EH (cell line): ENCODE data around the gene TBC1D5.
"Not testable (repeated sequence)": the region's sequence is repeated elsewhere in the genome, so short reads cannot be mapped to it uniquely, and the experiment has no call there.

Experiments used
- DNase-seq: peaks from one replicate; pipeline ENCODE4 v3.0.0-alpha.2; 2015; ENCODE audit warnings: low read depth

TBC1D5 gene

GRCh38 chr3:17356585-17356984, 385.8 kb downstream of the TBC1D5 start:
- DNase-seq = no peak

GRCh38 chr3:17355591-17355990, 386.8 kb downstream of the TBC1D5 start:
- peak; percentile 43 for DNase-seq

DNA sequence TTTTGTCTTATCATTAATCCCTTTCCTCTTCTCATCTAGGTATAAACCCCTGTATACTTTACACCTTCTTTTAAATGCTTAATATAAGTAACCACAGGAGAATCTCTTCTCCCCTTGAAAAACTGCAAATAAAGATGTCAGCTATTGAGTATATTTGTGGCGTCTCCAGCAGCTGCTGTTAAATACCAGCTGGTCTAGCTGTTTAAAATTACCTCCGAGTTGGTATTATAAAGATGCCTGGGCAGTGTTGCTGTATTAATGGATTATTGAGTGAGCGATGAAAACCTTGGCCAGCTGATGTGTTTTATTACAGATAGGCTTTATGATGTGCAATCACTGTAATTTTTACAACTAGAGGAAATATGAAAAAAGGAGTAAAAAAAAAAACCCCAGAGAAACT, 388.1 kb downstream of the TBC1D5 start:
- DNase-seq = no peak

- DNase-seq = no peak
These were observed 389.8 kb downstream of the TBC1D5 start for GRCh38 chr3:17352620-17353019.

DNA sequence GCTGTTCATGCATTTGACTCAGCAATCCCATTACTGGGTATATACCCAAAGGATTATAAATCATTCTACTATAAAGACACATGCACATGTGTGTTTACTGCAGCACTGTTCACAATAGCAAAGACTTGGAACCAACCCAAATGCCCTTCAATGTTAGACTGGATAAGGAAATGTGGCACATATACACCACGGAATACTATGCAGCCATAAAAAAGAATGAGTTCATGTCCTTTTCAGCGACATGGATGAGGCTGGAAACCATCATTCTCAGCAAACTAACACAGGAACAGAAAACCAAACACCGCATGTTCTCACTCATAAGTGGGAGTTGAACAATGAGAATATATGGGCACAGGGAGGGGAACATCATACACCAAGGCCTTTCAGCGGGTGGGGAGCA, 391.2 kb downstream of the TBC1D5 start:
- not testable (repeated sequence) for DNase-seq

GRCh38 chr3:17349093-17349492, 393.3 kb downstream of the TBC1D5 start:
- DNase-seq = no peak

DNA sequence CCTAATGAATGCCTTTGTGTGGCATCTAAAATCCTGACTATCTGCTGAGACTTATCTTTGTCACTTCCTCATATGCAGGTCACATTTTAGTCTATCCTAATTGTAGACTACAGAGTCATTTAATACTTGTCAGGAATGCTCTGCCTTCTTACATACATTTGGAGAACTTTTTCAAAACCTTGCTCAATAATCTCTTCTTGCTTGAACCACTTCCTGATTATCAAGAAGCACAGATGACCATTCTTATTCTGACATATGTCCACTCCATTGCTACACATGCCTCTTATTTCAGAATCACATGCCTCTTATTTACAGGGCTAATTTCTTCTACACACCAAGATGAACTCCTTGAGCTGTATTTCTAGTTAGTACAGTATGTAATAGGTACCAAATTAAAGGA, 400.3 kb downstream of the TBC1D5 start:
- DNase-seq = no peak

GRCh38 chr3:17340693-17341092, 401.7 kb downstream of the TBC1D5 start:
- DNase-seq = no peak

GRCh38 chr3:17340261-17340660, 402.2 kb downstream of the TBC1D5 start:
- no peak for DNase-seq

DNA sequence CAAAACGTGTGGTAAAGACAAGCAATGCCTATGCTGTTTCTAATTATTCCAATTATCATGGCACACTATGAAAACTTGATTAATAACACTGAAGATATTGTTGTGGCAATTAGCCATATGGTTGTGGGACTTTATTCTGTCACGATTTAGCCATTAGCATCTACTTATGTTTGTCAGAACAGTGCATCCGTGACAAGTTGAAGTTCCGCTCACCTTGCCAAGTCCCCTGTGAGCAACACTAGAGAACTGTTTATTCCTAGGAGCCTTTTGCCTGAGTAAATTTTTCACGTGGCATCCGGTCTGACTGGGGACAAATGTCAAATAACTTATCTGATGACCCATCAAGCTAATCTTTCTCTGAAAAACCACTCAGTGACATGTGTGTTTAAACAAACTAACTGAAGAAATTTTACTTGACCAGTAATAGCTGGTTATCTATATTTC, 403.3 kb downstream of the TBC1D5 start:
- DNase-seq = peak; percentile 3

- DNase-seq = peak; percentile 52
These were observed 406.1 kb downstream of the TBC1D5 start for GRCh38 chr3:17336291-17336690.

DNA sequence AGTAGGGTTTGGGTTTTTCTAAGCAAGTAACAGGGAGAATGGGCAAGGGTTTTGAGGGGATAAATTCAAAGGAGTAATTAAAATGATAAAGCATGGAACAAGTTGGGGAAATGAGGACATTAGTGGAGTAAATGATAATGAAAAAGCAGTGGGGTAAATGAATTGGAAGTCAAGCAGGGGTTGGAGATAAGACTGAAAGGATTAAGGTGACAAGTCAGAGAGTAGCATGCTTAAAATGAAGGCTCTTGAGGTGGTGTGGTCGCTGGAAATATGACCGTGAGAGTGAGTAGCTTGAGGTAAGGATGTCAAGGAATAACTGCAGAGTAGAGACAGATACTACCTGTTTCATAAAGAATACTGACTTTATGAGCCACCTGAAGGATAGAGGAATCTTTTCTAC, 408.5 kb downstream of the TBC1D5 start:
- no peak for DNase-seq

GRCh38 chr3:17333446-17333845, 409.0 kb downstream of the TBC1D5 start:
- DNase-seq = no peak

- no peak for DNase-seq
These were observed 411.8 kb downstream of the TBC1D5 start for GRCh38 chr3:17330660-17331059.

DNA sequence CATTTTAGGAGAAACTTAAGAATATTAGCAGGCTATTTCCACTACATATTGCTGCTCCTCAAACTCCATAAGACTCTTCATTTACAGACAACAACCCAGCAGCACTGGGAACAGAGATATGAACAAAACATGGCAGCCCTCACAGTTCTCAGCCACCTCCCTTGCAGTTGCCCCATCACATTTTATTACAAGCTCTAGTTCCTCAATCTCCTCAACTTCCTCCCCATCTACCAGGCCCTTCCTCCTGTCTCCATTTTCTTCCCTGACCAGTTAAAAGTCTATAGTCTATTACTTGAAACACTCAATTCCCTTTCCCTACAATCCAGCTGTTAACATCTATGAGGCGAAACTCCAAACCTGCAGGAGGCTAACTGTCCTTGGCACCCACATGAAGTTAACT, 412.5 kb downstream of the TBC1D5 start:
- no peak for DNase-seq

DNA sequence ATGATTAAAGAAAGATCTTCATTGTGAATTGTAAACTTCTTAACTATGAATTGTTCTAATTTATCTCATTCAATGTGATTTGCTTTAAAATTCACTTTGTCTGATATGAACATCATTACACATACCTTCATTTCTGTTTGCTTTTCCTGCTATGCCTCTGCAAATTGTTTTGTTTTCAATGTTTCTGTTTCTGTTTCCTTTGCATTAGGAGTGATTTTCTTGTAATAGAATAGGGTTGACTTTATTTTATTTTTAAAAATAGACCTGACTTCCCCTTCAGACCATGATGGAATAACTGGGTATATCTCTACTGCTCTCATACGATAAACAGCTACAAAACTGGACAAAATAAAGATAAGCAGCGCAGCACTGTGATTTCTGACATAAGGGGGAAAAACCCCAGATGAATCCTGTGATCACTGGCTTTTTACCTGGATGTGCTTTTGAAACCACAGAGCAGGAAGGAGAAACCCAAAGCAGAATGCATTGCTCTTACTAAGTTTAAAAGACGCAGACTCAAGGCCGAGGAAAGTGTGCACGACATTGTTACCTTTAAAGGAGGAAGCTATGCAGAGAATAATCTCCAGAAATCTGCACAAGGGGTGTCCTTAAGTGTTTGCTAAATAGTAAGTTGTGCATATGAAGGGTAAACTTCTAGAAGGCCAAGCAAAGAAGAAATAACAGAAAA, 420.2 kb downstream of the TBC1D5 start:
- DNase-seq = no peak

DNA sequence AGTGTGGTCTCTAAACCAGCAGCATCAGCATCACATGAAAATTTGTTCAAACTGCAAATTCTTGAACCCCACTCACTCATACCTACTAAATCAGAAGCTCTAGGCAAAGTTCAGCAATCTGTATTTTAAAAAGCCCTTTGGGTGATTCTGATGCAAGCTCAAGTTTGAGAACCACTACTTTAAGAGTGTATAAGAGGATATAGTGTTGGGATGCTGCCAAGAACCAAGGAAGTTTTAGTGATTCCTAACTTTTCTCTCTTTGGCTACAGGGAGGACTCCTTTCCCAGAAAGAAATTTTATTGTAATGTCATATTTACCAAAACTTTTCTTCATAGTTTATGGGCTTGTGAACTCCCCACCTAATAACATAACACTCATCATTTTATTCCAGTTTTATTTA, 422.2 kb downstream of the TBC1D5 start:
- DNase-seq = peak; percentile 47

- DNase-seq = no peak
These were observed 426.5 kb downstream of the TBC1D5 start for GRCh38 chr3:17315897-17316296.

- no peak for DNase-seq
These were observed 428.3 kb downstream of the TBC1D5 start for GRCh38 chr3:17314171-17314570.

DNA sequence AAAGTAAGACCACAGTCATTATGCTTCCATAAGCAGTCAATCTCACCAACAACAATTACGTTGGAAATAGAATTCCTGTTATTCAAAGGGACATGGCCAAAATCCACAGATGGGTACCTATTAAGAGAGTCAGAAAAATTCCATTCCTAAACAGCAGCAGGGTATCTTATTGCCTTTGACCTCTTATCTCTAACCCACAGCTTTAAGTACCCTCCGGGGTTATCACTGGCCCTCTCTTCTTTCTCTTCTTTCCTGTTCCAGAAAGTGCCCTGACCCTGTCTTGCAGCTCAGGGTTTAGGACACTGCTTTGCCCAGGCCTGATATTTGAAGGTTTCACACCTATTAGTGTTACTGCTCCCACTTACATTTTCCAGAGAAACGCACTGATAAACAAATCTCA, 428.7 kb downstream of the TBC1D5 start:
- DNase-seq = no peak

DNA sequence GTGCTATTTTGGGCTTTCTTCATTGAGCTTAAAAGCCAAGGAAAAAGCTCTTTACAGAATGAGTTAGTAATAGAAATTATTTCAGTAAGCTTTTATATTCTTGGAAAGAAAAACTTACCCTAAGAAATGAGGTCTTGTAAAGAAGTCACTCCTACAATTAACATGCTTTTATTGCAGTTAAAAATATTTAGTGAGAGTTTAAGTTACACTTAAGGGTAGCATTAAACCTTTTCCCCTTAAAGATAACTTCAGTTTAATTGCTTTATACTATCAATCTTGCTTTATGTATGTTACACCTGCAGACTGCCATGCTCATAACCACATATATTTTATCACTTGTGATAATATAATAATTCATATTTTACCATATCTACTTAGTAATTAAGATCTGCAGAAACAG, 431.4 kb downstream of the TBC1D5 start:
- no peak for DNase-seq

- no peak for DNase-seq
These were observed 434.5 kb downstream of the TBC1D5 start for GRCh38 chr3:17307887-17308286.

- no peak for DNase-seq
These were observed 434.9 kb downstream of the TBC1D5 start for GRCh38 chr3:17307482-17307881.

DNA sequence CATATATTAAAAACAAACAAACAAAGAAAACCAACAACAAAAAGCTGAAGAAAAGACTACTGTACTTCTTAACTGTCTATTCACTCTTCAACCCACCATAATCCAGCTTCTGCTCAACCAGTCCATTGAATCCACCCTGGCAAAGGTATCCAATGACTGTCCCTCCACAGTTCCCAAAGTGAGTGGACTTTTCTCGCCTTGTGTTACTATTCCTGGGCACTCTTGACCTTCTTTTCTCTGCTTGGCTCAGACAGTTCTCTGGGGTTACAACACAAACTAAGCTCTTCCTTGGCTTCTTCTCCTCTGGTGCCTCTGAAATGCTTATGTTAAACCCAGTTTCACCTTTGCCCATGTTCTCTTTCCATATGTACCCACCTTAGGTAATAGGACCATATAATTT, 437.5 kb downstream of the TBC1D5 start:
- DNase-seq = no peak
